ENCODE data around the gene UXS1. TPM values are rescaled to one million over a fixed set of nuclear protein-coding genes. Genes with fewer than 3 reads are reported as not detected.

The UXS1 gene
- total and polyA plus RNA-seq, 2 donors (not counting 1 experiment from before 2014, with no cell fraction given) = 20.3 to 44.8 TPM

DNA sequence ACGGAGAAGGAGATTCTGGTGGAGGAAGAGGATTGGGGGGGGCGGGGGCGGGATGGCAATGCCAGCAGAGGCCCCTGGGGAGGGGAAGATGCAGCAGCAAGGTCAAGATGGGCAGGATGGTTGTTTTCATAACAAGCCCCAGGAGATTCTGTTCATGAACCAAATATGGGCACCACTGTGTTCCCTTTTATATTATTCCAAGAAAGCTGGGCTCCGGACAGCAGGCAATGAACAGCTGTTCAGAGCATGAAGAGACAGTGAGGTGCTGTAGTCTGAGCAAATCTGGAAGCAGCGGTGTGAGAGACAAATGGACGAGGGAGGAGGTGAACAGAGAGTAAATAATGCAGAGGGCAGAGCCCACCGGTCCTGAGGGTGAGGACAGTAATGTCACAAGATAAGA, 20.0 kb downstream of the UXS1 start:
- ChIA-PET CTCF (no interaction called here), POLR2A (no interaction called here)
- Mint-ChIP-seq H3K9me3 (ENCODE audit: insufficient read depth) (no peaks in the 10 kb centered on the region), H3K4me1 (peaks cover 40% of the 10 kb centered on the region), H3K27me3 (no peaks in the 10 kb centered on the region), H3K27ac (no peak overlapping the region), H3K4me3 (no peak overlapping the region)
- DNase-seq = no peak
- peaks cover 43% of the 10 kb centered on the region for H4K20me1 ChIP-seq (ENCODE audit: control insufficient read depth, insufficient read depth, low read length, poor library complexity, severe bottlenecking)
- peaks cover 14 to 21% of the 10 kb centered on the region in 2 donors for H3K4me1 ChIP-seq (ENCODE audit: control insufficient read depth in 2 of 2, insufficient read depth in 2 of 2, low read length in 2 of 2)
- ATAC-seq (ENCODE audit: low read depth) = no peak
- no peak for TF ChIP-seq EZH2 (IDR thresholded peaks at IDR 0.05; ENCODE audit: borderline replicate concordance, insufficient read depth, low read depth, low read length, poor library complexity, severe bottlenecking)
- TF ChIP-seq, protein P1, sequence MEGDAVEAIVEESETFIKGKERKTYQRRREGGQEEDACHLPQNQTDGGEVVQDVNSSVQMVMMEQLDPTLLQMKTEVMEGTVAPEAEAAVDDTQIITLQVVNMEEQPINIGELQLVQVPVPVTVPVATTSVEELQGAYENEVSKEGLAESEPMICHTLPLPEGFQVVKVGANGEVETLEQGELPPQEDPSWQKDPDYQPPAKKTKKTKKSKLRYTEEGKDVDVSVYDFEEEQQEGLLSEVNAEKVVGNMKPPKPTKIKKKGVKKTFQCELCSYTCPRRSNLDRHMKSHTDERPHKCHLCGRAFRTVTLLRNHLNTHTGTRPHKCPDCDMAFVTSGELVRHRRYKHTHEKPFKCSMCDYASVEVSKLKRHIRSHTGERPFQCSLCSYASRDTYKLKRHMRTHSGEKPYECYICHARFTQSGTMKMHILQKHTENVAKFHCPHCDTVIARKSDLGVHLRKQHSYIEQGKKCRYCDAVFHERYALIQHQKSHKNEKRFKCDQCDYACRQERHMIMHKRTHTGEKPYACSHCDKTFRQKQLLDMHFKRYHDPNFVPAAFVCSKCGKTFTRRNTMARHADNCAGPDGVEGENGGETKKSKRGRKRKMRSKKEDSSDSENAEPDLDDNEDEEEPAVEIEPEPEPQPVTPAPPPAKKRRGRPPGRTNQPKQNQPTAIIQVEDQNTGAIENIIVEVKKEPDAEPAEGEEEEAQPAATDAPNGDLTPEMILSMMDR (IDR thresholded peaks at IDR 0.05) = no peak
- H3K79me2 ChIP-seq (ENCODE audit: control insufficient read depth, insufficient read depth, low read length) = peaks cover 93% of the 10 kb centered on the region
- H3K4me2 ChIP-seq (replicated peaks; ENCODE audit: low read depth, low read length, poor library complexity, severe bottlenecking) = no peak overlapping the region
- 89% methylated on average over 6 of the region's 7 CpGs for whole genome bisulfite sequencing (ENCODE audit: insufficient coverage)
- no peak overlapping the region for H3K9ac ChIP-seq (ENCODE audit: low read length)
- no peaks in the 10 kb centered on the region for H3K9me3 ChIP-seq (ENCODE audit: control extremely low read depth in 1 of 3, control insufficient read depth in 2 of 3, insufficient read depth in 1 of 3, low read length in 2 of 3)
- no peak overlapping the region for H2AFZ ChIP-seq (ENCODE audit: insufficient read depth, low read depth, low read length, poor library complexity, severe bottlenecking)
- H3K36me3 ChIP-seq (replicated peaks in 1 of 2; ENCODE audit: control extremely low read depth in 1 of 2, control insufficient read depth in 1 of 2, extremely low read depth in 1 of 2, insufficient read depth in 2 of 2, low read length in 1 of 2) = peaks cover 0 to 3% of the 10 kb centered on the region in 2 experiments
- no peak overlapping the region for H3K4me3 ChIP-seq (ENCODE audit: control extremely low read depth in 1 of 5, extremely low read depth in 1 of 5, insufficient read depth in 1 of 5, low read depth in 2 of 5, low read length in 4 of 5)
- no peaks in the 10 kb centered on the region for H3K27me3 ChIP-seq (replicated peaks in 1 of 4; ENCODE audit: control extremely low read depth in 1 of 4, control insufficient read depth in 3 of 4, insufficient read depth in 4 of 4, low read length in 3 of 4)
- H3K27ac ChIP-seq (ENCODE audit: low read length in 2 of 2) = no peak overlapping the region
- intact Hi-C loops (cut with micrococcal nuclease) = no loop called here

GRCh38 chr2:106172649-106173048, 21.5 kb downstream of the UXS1 start:
- intact Hi-C loops (cut with micrococcal nuclease) = no loop called here
- peaks cover 45% of the 10 kb centered on the region for H3K4me1 Mint-ChIP-seq

More at GRCh38 chr2:106172649-106173048, 21.5 kb downstream of the UXS1 start:
- peaks cover 23 to 27% of the 10 kb centered on the region in 2 donors for H3K4me1 ChIP-seq (ENCODE audit: control insufficient read depth in 2 of 2, insufficient read depth in 2 of 2, low read length in 2 of 2)
- H3K27me3 ChIP-seq (replicated peaks in 1 of 4; ENCODE audit: control extremely low read depth in 1 of 4, control insufficient read depth in 3 of 4, insufficient read depth in 4 of 4, low read length in 3 of 4) = no peaks in the 10 kb centered on the region
- TF ChIP-seq, protein P1 (IDR thresholded peaks at IDR 0.05) = no peak
- no peak for TF ChIP-seq EZH2 (IDR thresholded peaks at IDR 0.05; ENCODE audit: borderline replicate concordance, insufficient read depth, low read depth, low read length, poor library complexity, severe bottlenecking)
- H4K20me1 ChIP-seq (ENCODE audit: control insufficient read depth, insufficient read depth, low read length, poor library complexity, severe bottlenecking) = peaks cover 34% of the 10 kb centered on the region
- DNase-seq (no peak), ATAC-seq (ENCODE audit: low read depth) (no peak)
- H3K79me2 ChIP-seq (ENCODE audit: control insufficient read depth, insufficient read depth, low read length) = peaks cover 94% of the 10 kb centered on the region
- no peak overlapping the region for H3K4me3 Mint-ChIP-seq
- no peak overlapping the region for H3K4me2 ChIP-seq (replicated peaks; ENCODE audit: low read depth, low read length, poor library complexity, severe bottlenecking)
- H3K27me3 Mint-ChIP-seq = no peaks in the 10 kb centered on the region
- no peaks in the 10 kb centered on the region for H3K9me3 ChIP-seq (ENCODE audit: control extremely low read depth in 1 of 3, control insufficient read depth in 2 of 3, insufficient read depth in 1 of 3, low read length in 2 of 3)
- 89% methylated on average over 2 of the region's 2 CpGs for WGBS (ENCODE audit: insufficient coverage)
- H2AFZ ChIP-seq (ENCODE audit: insufficient read depth, low read depth, low read length, poor library complexity, severe bottlenecking) = no peak overlapping the region
- H3K27ac ChIP-seq (ENCODE audit: low read length in 2 of 2) = no peak overlapping the region
- CTCF ChIA-PET = no interaction called here
- H3K36me3 ChIP-seq (replicated peaks in 1 of 2; ENCODE audit: control extremely low read depth in 1 of 2, control insufficient read depth in 1 of 2, extremely low read depth in 1 of 2, insufficient read depth in 2 of 2, low read length in 1 of 2) = no peaks in the 10 kb centered on the region
- no peaks in the 10 kb centered on the region for H3K9me3 Mint-ChIP-seq (ENCODE audit: insufficient read depth)
- H3K4me3 ChIP-seq (ENCODE audit: control extremely low read depth in 1 of 5, extremely low read depth in 1 of 5, insufficient read depth in 1 of 5, low read depth in 2 of 5, low read length in 4 of 5) = no peak overlapping the region
- no peak overlapping the region for H3K27ac Mint-ChIP-seq
- no peak overlapping the region for H3K9ac ChIP-seq (ENCODE audit: low read length)
- POLR2A ChIA-PET = no interaction called here
